ENCODE results near the gene ITGAD.

GRCh38 chr16:31430380-31431052 lies 37.4 kb downstream of the ITGAD start:
- TF ChIP-seq CTCF (IDR thresholded peaks at IDR 0.05): no peak
- no peak for TF ChIP-seq POLR2A (IDR thresholded peaks at IDR 0.05)
- no peak for TF ChIP-seq POLR2AphosphoS5 (IDR thresholded peaks at IDR 0.05; ENCODE audit: insufficient read depth in 1 of 2, low read depth in 1 of 2)
